ENCODE measurements around the gene RAB25. TPM values are rescaled to one million over a fixed set of nuclear protein-coding genes. Genes with fewer than 3 reads are reported as not detected.
"Not testable (repeated sequence)": the region's sequence is repeated elsewhere in the genome, so short reads cannot be mapped to it uniquely, and the experiment has no call there.

RAB25 gene
- total RNA-seq = 1.7 TPM

GRCh38 chr1:156060937-156061636 lies at the start of gene RAB25:
Gene RAB25 (plus strand): TSS chr1:156061160. CDS start chr1:156061401, 241 bp downstream.
- no peak for DNase-seq (ENCODE audit: low spot score)
- no peak for ATAC-seq

DNA sequence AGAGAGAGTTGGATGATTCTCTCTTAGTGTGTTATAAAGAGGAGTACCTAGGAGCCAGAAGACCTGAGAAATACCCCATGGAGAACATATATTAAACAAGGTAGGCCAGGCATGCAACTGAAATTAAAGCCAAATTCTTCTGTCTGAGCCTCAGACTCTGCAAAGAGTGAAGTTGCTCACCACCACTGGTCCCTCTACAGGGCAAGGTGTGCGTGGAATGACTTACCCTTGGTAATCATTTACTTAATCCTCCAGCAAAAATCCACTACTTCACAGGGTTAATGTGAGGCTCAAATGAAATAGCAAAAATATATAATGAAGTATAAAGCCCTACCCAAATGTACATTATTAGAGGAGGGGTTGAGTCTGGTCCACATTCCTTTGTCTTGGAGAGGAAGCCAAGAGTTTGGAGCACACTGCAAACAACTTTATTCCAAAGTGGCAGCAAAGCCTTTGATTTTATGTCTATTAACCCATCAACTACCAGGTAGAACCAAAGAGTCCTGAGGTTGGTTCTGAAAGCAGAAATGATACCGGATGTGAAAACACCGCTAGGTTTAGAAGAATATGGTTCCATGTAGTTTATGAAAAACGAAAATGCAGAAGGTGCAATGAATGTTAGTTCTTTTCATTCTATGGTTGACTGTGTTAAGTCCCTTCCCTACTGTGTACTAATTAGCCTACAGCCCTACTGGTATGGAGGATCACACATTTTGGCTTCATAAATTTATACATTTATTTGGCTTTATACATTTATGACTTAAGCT lies 48.7 kb upstream of the RAB25 start:
- no peak for ATAC-seq

GRCh38 chr1:156014829-156015228 lies 46.1 kb upstream of the RAB25 start:
- no peak for DNase-seq (ENCODE audit: low spot score)
- no peak for ATAC-seq

More for the DNA sequence above, 48.7 kb upstream of the RAB25 start:
- no peak for DNase-seq (ENCODE audit: low spot score)

GRCh38 chr1:156019946-156020292 lies 41.0 kb upstream of the RAB25 start:
- peak; percentile 4 for ATAC-seq
- DNase-seq (ENCODE audit: low spot score) = no peak

GRCh38 chr1:156020293-156021092 lies 40.5 kb upstream of the RAB25 start, which contains the start of gene SSR2:
Gene SSR2 (minus strand): TSS chr1:156020951. CDS start chr1:156020167, 784 bp downstream.
- ATAC-seq (peak; percentile 99), DNase-seq (ENCODE audit: low spot score) (peak; percentile 91)

- no peak for DNase-seq (ENCODE audit: low spot score)
- no peak for ATAC-seq
Measured at GRCh38 chr1:156021093-156021428, 39.9 kb upstream of the RAB25 start.

GRCh38 chr1:156021954-156022353 lies 39.0 kb upstream of the RAB25 start:
- DNase-seq (ENCODE audit: low spot score) = no peak
- ATAC-seq = no peak

DNA sequence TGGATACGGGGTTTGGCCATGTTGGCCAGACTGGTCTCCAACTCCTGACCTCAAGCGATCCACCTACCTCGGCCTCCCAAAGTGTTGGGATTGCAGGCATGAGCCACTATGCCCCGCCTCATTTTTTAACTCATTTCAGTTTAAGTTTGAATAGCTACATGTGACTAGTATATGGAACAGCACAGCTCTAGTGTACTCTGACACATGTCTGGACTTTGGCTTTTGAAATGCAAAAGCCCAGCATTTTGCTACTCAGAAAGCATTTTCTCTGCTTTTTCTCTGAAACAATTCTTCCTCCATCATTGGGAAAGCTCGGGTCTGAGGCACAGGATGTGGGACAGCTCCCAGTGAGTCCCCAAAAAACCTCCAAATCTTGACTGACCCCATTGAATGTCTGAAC lies 36.2 kb upstream of the RAB25 start:
- ATAC-seq (peak; percentile 24), DNase-seq (ENCODE audit: low spot score) (no peak)

DNA sequence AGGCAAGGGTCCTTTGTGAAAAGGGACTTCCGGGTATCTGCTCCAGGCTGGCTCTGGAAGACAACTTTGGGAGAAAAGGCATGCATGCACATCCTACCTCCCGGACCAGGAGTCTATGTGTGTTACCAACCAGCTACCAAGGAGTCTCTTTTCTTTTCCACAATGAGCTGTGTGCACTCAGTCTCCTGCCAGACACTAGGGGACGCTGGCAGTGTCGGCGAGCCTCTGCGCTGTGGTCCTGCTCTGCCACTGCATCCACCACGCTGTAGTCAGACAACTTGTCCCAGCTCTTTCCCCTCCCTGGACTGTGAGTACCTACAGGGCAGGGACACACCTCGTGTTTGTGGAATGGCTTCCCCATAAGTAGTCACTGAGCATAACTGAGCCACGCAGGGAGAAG lies 35.1 kb upstream of the RAB25 start:
- ATAC-seq (peak; percentile 69), DNase-seq (ENCODE audit: low spot score) (no peak)

DNA sequence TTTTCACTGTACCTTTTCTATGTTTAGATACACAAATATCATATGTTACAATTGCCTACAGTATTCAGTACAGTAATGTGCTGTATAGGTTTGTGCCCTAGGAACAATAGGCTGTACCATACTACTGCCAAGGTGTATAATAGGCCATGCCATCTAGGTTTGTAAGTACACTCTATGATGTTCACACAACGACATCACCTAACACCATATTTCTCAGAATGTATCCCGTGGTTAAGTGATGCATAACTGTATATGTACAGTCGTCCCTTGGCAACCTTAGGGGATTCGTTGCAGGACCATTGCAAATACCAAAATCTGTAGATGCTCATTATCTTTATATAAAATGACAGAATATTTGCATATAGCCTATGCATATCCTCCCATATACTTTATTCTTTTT lies 34.4 kb upstream of the RAB25 start:
- ATAC-seq = no peak
- DNase-seq (ENCODE audit: low spot score) = no peak

DNA sequence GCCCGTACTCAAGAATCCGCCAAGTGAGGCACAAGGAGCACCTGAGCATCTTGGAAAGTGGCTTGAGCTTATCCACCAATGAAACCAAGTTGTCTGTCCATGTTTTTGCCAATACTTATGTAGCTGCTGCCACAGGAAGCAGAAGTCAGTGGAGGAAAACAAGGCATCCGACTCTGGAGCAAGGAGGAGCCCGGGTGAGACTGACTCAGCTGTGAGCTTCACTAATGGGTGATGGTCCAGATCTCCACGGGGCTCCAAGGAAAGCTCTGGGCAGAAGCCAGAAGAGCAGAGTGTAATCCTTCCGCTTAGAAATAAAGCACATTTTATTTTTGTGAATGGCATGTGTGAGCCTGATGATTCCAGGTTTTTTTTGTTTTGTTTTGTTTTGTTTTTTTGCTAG lies 27.9 kb upstream of the RAB25 start:
- peak; percentile 26 for ATAC-seq
- no peak for DNase-seq (ENCODE audit: low spot score)

GRCh38 chr1:156034991-156035390 lies 26.0 kb upstream of the RAB25 start:
- not testable (repeated sequence) for DNase-seq (ENCODE audit: low spot score); ATAC-seq

DNA sequence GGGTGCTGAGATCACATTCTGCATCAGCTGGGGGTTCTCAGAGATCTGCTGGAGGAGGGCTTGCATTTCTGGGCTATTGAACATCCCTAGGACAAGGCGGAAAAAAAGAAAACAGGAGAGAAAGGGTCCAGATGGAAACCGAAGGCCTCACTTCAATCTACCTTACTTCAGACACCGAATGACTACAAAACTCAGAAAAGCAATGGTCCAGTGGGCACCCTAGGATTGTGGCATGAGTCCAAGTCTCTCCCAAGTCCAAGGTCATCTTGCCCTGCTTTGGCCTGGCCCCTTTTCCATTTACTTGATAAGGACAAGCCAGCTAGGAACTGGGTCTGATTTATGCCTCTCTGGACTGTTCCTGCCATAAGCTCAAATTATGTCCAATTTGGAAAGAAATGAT lies 18.1 kb upstream of the RAB25 start:
- ATAC-seq (no peak), DNase-seq (ENCODE audit: low spot score) (no peak)

GRCh38 chr1:156045076-156045475 lies 15.9 kb upstream of the RAB25 start:
- no peak for DNase-seq (ENCODE audit: low spot score)
- ATAC-seq = no peak

DNA sequence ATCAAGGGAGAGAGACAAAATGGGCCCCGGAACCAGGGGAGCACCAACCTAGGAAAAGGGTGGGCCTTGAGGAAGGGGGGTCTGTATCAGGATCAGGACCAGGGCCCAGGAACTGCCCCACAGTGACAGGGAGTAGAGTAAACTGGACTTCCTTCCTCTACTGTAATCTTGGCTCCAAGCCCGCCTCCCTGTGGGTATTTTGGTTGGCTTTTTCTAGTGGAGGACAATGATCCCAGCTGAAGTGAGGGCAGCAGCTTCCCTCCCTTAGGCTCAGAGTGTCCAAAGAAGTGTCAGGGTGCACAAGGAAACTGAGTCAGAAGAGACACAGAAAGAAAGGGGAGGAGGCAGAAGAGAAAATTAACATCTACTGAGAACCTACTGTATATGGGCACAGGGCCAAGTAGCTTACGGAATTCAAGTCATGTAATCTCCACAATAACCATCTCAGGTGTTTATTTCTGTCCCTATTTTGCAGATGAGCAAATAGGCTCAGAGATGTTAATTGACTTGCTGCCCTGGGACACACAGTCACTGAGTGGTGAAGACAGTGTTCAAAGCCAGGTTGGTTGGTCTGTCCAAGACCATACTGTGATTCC lies 12.2 kb upstream of the RAB25 start:
- no peak for ATAC-seq
- no peak for DNase-seq (ENCODE audit: low spot score)

DNA sequence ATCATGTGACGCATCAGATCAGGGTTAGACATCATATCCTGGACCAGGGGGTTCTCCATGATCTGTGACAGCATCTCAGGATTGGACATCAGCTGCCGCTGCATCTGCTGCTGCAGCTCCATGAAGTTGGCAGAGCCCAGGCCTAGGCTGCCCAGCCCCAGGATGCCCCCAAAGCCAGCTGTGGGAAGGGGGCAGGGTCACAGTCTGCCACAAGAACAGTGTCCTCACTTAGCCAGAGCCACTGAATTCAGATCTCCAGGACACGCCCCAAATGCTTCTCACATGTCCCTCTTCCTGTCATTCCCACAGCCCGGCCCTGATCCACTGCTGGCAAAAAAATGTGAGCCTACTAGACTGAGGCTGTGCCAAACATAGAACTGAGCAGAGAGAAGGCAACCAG lies 10.6 kb upstream of the RAB25 start:
- no peak for DNase-seq (ENCODE audit: low spot score)
- no peak for ATAC-seq

GRCh38 chr1:156051011-156051725 lies 9.8 kb upstream of the RAB25 start:
- ATAC-seq = no peak
- no peak for DNase-seq (ENCODE audit: low spot score)

DNA sequence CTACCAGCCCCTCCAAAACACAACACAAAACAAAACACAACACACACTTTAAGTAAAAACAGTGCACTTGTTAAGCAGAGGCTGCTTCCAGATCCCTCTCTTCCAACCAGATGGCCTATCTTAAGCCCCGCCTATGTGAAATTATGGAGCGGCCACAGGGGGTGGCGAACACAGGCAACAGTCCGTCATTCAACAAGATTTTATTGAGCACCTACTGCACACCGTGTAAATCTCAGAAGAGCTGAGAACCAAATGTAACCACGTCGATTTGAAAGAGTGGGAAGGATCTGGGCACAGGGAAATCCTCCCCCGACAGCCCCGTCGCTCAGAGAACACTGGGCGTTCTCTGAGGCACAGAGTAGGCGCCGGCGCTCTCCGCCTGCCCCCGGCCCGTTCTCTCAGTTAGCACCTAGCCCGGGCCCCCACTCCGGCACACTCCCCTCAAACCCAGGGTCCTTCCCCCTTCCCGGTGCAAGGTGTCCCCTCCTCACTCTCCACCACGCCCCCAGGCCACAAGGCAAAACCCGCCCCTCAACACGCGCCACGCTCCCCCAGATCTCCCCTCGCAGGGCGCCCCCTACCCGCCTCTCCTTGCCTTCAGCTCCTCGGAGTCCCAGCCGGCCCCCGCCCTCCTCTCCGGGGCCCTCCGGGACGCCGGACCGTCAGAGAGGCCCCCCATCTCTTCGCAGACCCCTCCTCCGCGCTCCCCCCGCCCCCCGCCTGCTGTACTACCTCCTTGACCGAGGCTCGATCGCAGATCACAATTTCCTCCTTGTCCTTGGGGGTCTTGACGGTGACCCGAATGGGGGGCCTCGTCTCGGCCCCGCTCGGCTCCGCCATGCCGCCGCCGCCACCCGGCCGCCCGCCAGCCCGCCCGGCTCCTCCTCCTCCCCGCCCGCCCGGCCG lies 7.8 kb upstream of the RAB25 start:
- DNase-seq (ENCODE audit: low spot score) = peak; percentile 63
- peak; percentile 12 for ATAC-seq

- DNase-seq (ENCODE audit: low spot score) (peak; percentile 87), ATAC-seq (peak; percentile 83)
Measured at GRCh38 chr1:156053768-156054499, 7.0 kb upstream of the RAB25 start, which contains the start of gene UBQLN4. Gene UBQLN4 (minus strand): TSS chr1:156053798. CDS start chr1:156053701, 97 bp downstream.
